GM13977 (cell line): Measurements from ENCODE around the gene SCD5.

ENCODE experiments used
- DNase-seq: peaks from one replicate; pipeline ENCODE4 v3.0.0; 2012; ENCODE audit warnings: low spot score
- in situ Hi-C: fragments of 300-500 bp; cut with MboI; formaldehyde crosslinking; loops from one replicate; pipeline ENCODE4 v1.12.0; 2022; ENCODE audit warnings: low sequenced_read_pairs, low pct_unique_long_range_greater_than_20kb, mixed read lengths, inconsistent platforms; ENCODE audit not compliant: unreplicated experiment
- TF ChIP-seq, protein P1 (sequence below): IDR thresholded peaks from 2 replicates; pipeline ENCODE4 v1.5.1; 2012; ENCODE audit warnings: mild to moderate bottlenecking, control low read depth; ENCODE audit not compliant: insufficient read depth; ENCODE audit errors: extremely low read depth, missing control alignments

SCD5 gene

DNA sequence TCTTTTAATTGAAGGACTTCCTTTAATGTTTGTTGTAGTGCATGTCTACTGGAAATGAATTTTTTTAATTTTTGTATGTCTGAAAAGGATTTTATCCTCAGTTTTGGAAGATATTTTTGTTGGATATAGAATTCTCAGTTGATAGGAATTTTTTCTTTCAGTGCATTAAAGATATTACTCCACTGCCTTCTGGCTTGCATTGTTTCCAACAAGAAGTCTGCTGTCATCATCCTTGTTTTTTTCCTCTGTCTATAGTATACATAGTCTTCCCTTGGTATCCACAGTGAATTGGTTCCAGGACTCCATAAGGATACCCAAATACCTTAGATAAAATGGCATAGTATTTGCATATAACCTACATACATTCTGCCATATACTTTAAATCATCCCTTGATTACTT is 33.5 kb downstream of the SCD5 start:
- in situ Hi-C loops, result no loop called here
- DNase-seq, result no peak
- TF ChIP-seq, protein P1, sequence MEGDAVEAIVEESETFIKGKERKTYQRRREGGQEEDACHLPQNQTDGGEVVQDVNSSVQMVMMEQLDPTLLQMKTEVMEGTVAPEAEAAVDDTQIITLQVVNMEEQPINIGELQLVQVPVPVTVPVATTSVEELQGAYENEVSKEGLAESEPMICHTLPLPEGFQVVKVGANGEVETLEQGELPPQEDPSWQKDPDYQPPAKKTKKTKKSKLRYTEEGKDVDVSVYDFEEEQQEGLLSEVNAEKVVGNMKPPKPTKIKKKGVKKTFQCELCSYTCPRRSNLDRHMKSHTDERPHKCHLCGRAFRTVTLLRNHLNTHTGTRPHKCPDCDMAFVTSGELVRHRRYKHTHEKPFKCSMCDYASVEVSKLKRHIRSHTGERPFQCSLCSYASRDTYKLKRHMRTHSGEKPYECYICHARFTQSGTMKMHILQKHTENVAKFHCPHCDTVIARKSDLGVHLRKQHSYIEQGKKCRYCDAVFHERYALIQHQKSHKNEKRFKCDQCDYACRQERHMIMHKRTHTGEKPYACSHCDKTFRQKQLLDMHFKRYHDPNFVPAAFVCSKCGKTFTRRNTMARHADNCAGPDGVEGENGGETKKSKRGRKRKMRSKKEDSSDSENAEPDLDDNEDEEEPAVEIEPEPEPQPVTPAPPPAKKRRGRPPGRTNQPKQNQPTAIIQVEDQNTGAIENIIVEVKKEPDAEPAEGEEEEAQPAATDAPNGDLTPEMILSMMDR, result no peak

DNA sequence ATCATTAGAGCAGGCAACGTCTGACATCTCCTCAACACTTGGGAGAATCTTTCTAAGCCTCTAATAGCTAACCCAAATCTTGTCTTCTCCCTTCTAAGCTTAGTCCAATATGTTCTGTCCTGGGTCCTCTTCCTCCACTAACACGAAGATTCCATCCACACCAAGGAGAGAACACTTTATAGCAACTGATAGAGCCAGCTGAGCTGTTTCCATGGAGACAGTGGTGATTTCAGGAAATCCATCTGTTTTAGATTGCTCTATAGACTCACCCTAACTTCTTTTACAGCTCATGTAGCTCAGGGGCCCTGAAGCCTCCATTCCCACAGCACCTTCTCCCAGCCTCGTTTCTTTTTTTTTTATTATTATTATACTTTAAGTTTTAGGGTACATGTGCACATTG is 37.4 kb downstream of the SCD5 start:
- TF ChIP-seq, protein P1, result no peak
- no peak for DNase-seq
- in situ Hi-C loops, result no loop called here

DNA sequence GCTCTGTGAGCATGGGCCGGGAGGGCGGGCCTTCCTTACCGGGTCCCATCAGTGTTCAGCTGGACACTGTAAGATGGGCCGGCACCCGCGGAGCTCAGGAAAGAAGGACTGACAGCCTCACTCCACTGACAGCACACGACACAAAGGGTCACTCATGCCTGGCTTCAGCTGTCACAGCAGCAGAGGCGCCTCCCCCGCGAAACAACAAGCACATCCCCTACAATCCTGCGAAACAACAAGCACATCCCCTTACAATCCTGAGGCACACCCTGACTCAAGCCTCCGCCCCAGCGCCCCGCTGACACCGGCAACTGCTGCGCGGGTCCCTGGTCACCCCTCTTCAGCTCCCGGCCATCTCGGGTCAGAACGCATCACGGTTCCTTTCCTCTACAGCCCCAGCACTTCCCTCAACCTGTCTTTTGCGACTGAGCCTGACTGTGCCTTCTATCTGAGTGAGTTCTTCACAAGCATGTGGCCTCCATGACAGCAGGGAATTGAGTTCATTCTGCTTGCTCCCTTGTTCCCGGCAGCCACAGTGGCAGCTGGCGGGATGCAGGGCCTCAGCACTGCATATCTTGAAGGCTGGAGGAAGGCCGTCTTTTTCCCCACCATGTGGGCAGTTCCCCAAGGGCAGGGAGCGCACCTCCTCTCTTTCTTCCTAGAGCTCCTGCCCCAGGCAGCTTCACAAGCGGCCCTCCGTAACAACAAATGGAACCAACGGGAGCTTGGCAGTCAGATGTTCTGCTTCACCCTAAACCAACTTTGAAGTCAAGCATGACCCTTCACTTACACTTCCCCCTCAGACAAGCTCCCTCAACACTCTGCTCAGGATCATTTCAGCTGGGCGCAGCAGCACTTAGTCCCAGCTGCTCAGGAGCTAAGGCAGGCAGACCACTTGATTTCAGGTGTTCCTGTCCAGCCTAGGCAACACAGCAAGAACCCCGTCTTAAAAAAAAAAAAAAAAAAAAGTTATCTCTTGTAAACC is 39.6 kb downstream of the SCD5 start:
- in situ Hi-C loops, result loop anchor here (10.0 kb wide), 1 partner anchor 294 kb away; no protein-coding TSS in a partner anchor
- TF ChIP-seq, protein P1, result no peak
- no peak for DNase-seq

DNA sequence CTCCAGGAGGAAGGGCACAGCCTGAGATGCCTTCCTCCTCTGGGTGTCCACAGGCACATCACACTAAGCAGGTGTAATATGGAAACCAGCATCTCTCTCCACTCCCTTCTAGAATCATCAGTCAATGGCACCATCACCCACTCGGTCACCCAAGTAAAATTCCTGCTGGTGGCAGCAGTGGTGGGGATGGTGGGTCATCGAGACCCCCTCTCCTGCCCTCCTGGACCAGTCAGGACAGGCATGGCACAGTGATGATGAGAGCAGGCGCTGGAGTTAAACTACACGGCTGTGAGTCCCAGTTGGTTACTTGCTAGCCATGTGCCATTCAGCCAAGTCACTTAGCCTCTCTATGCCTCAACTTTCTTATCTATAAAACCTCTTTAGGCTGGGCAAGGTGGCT is 42.5 kb downstream of the SCD5 start:
- in situ Hi-C loops, result loop anchor here (10.0 kb wide), 1 partner anchor 291 kb away; no protein-coding TSS in a partner anchor
- TF ChIP-seq, protein P1, result no peak
- no peak for DNase-seq

DNA sequence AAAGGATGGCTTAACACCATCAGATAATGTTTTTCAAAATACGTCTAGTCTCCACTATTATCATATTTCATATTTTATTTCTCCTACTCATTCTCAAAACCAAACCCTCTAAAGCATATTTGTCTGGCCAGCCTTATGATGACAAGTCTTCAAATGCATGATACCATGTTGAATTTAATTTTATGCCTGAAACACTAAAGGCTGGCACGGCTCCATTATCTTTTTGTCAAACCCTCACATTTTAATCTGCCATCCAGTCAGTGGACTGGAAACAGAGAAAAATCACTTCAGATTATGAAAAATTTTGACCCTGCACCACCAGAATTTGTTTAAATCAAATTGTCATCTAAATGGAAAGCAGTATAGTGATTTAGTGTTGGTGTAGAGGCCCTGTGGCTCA is 42.9 kb downstream of the SCD5 start:
- TF ChIP-seq, protein P1, result no peak
- DNase-seq, result no peak
- in situ Hi-C loops, result loop anchor here (10.0 kb wide), 1 partner anchor 291 kb away; no protein-coding TSS in a partner anchor

DNA sequence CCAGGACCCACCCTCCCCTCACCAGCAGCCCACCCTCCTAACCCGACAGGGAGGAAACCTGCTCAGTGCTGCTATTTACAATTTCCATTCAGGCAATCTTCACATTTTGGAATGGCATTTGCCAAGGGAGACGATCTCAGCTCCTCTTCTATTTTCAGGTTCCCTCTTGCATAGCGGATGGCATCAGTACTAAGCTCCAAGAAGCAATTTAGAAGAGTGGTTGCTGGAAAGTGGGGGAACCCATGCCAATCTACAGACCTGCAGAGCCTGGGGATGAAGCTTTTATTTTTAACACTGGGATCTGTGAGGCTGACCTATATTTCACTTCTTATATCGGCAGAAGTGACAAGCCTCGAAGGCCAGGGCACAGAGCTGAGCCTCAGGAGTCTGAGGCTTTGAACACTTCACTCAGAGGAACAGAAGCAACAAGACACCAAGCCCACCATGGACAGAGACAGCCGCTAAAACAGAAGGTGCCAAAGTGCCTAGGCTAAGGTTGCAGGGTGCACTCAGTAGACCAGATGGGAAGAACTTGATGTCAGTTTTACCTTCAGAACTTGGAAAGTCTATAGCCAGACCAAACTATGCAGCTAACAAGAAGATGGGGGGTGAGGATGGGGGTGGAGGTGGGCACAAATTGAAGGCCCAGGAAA is 44.0 kb downstream of the SCD5 start:
- TF ChIP-seq, protein P1, result no peak
- in situ Hi-C loops, result loop anchor here (10.0 kb wide), 1 partner anchor 290 kb away; no protein-coding TSS in a partner anchor
- DNase-seq, result no peak
